ENCODE measurements around the gene UMOD. TPM values are rescaled to one million over a fixed set of nuclear protein-coding genes. Genes with fewer than 3 reads are reported as not detected.

The UMOD gene
- total RNA-seq, 1 donor, result not detected

- DNase-seq (ENCODE audit: insufficient read length, low spot score, missing footprints), result no peak
- Histone ChIP-seq H3K27me3 (ENCODE audit: insufficient read depth, low read length) (no peaks in the 10 kb centered on the region), H3K4me3 (ENCODE audit: insufficient read depth, low read length) (no peak overlapping the region), H3K9me3 (ENCODE audit: low read depth, low read length) (no peaks in the 10 kb centered on the region), H3K79me2 (ENCODE audit: insufficient read depth, low read length) (no peaks in the 10 kb centered on the region), H2AFZ (ENCODE audit: low read length) (no peak overlapping the region), H3K36me3 (ENCODE audit: insufficient read depth, low read length) (no peaks in the 10 kb centered on the region), H4K20me1 (ENCODE audit: insufficient read depth, low read length) (no peaks in the 10 kb centered on the region), H3K27ac (ENCODE audit: low read depth, low read length) (no peak overlapping the region), H3K4me2 (ENCODE audit: insufficient read depth, low read length) (no peak overlapping the region), H3K4me1 (ENCODE audit: insufficient read depth, low read length) (no peaks in the 10 kb centered on the region)
- TF ChIP-seq, protein P1, sequence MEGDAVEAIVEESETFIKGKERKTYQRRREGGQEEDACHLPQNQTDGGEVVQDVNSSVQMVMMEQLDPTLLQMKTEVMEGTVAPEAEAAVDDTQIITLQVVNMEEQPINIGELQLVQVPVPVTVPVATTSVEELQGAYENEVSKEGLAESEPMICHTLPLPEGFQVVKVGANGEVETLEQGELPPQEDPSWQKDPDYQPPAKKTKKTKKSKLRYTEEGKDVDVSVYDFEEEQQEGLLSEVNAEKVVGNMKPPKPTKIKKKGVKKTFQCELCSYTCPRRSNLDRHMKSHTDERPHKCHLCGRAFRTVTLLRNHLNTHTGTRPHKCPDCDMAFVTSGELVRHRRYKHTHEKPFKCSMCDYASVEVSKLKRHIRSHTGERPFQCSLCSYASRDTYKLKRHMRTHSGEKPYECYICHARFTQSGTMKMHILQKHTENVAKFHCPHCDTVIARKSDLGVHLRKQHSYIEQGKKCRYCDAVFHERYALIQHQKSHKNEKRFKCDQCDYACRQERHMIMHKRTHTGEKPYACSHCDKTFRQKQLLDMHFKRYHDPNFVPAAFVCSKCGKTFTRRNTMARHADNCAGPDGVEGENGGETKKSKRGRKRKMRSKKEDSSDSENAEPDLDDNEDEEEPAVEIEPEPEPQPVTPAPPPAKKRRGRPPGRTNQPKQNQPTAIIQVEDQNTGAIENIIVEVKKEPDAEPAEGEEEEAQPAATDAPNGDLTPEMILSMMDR (IDR thresholded peaks at IDR 0.05; ENCODE audit: extremely low read depth, low read depth, low read length), result no peak
Observed at GRCh38 chr16:20333120-20333519, 19.4 kb downstream of the UMOD start.

DNA sequence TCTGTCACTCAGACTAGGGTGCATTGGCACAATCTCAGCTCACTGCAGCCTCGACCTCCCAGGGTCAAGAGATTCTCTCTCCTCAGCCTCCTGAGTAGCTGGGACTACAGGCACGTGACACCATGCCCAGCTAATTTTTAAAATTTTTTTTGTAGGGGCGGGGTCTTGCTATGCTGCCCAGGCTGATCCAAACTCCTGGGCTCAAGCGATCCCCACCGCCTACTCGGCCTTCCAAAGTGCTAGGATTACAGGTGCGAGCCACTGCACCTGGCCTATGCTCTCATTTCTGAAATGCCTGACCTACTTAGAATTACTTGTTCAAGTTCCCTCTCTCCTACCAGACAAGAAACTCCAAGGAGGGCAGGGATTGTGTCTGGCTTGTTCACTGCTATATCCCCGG is 20.1 kb downstream of the UMOD start:
- no peak overlapping the region for H2AFZ ChIP-seq (ENCODE audit: low read length)
- H4K20me1 ChIP-seq (ENCODE audit: insufficient read depth, low read length), result no peaks in the 10 kb centered on the region
- H3K4me1 ChIP-seq (ENCODE audit: insufficient read depth, low read length), result no peaks in the 10 kb centered on the region
- H3K4me3 ChIP-seq (ENCODE audit: insufficient read depth, low read length), result no peak overlapping the region
- H3K27me3 ChIP-seq (ENCODE audit: insufficient read depth, low read length), result no peaks in the 10 kb centered on the region
- H3K36me3 ChIP-seq (ENCODE audit: insufficient read depth, low read length), result no peaks in the 10 kb centered on the region
- H3K27ac ChIP-seq (ENCODE audit: low read depth, low read length), result no peak overlapping the region
- no peaks in the 10 kb centered on the region for H3K79me2 ChIP-seq (ENCODE audit: insufficient read depth, low read length)
- TF ChIP-seq, protein P1 (IDR thresholded peaks at IDR 0.05; ENCODE audit: extremely low read depth, low read depth, low read length), result no peak
- no peak overlapping the region for H3K4me2 ChIP-seq (ENCODE audit: insufficient read depth, low read length)
- no peak for DNase-seq (ENCODE audit: insufficient read length, low spot score, missing footprints)
- H3K9me3 ChIP-seq (ENCODE audit: low read depth, low read length), result no peaks in the 10 kb centered on the region

- H3K4me2 ChIP-seq (ENCODE audit: insufficient read depth, low read length), result no peak overlapping the region
- H3K27ac ChIP-seq (ENCODE audit: low read depth, low read length), result no peak overlapping the region
- TF ChIP-seq, protein P1 (IDR thresholded peaks at IDR 0.05; ENCODE audit: extremely low read depth, low read depth, low read length), result no peak
- H3K79me2 ChIP-seq (ENCODE audit: insufficient read depth, low read length), result no peaks in the 10 kb centered on the region
- H4K20me1 ChIP-seq (ENCODE audit: insufficient read depth, low read length), result no peaks in the 10 kb centered on the region
- H3K4me3 ChIP-seq (ENCODE audit: insufficient read depth, low read length), result no peak overlapping the region
- no peaks in the 10 kb centered on the region for H3K9me3 ChIP-seq (ENCODE audit: low read depth, low read length)
- H3K36me3 ChIP-seq (ENCODE audit: insufficient read depth, low read length), result no peaks in the 10 kb centered on the region
- no peaks in the 10 kb centered on the region for H3K27me3 ChIP-seq (ENCODE audit: insufficient read depth, low read length)
- H3K4me1 ChIP-seq (ENCODE audit: insufficient read depth, low read length), result no peaks in the 10 kb centered on the region
- no peak for DNase-seq (ENCODE audit: insufficient read length, low spot score, missing footprints)
- no peak overlapping the region for H2AFZ ChIP-seq (ENCODE audit: low read length)
Observed at GRCh38 chr16:20331635-20332034, 20.9 kb downstream of the UMOD start.

- H3K4me3 ChIP-seq (ENCODE audit: insufficient read depth, low read length), result no peak overlapping the region
- TF ChIP-seq, protein P1 (IDR thresholded peaks at IDR 0.05; ENCODE audit: extremely low read depth, low read depth, low read length), result no peak
- H2AFZ ChIP-seq (ENCODE audit: low read length), result no peak overlapping the region
- H3K36me3 ChIP-seq (ENCODE audit: insufficient read depth, low read length), result no peaks in the 10 kb centered on the region
- no peaks in the 10 kb centered on the region for H3K27me3 ChIP-seq (ENCODE audit: insufficient read depth, low read length)
- no peak overlapping the region for H3K27ac ChIP-seq (ENCODE audit: low read depth, low read length)
- H3K9me3 ChIP-seq (ENCODE audit: low read depth, low read length), result no peaks in the 10 kb centered on the region
- DNase-seq (ENCODE audit: insufficient read length, low spot score, missing footprints), result no peak
- no peaks in the 10 kb centered on the region for H3K79me2 ChIP-seq (ENCODE audit: insufficient read depth, low read length)
- H4K20me1 ChIP-seq (ENCODE audit: insufficient read depth, low read length), result no peaks in the 10 kb centered on the region
- no peak overlapping the region for H3K4me2 ChIP-seq (ENCODE audit: insufficient read depth, low read length)
- no peaks in the 10 kb centered on the region for H3K4me1 ChIP-seq (ENCODE audit: insufficient read depth, low read length)
Observed at GRCh38 chr16:20329392-20330138, 22.9 kb downstream of the UMOD start.

All from osteoblast (primary cell).